K562 (cell line): ENCODE results near the gene DNA2. TPM values are rescaled to one million over a fixed set of nuclear protein-coding genes. Genes with fewer than 3 reads are reported as not detected.

ENCODE experiments used
- DPF2 ChIP-seq: fragments of 450-650 bp; IDR thresholded peaks from 2 replicates; pipeline ENCODE4 v1.6.1; 2016
- EP400 ChIP-seq: fragments of 450-650 bp; IDR thresholded peaks from 2 replicates; pipeline ENCODE4 v1.6.1; 2017; ENCODE audit warnings: antibody characterized with exemption, mild to moderate bottlenecking, moderate library complexity
- HDAC2 ChIP-seq: fragments of 450-650 bp; IDR thresholded peaks from 2 replicates; pipeline ENCODE4 v1.6.1; 2016; ENCODE audit warnings: mild to moderate bottlenecking
- LARP7 ChIP-seq: fragments of 450-650 bp; IDR thresholded peaks from 2 replicates; pipeline ENCODE4 v1.6.1; 2016
- NFRKB ChIP-seq: fragments of 450-650 bp; IDR thresholded peaks from 2 replicates; pipeline ENCODE4 v1.6.1; 2016; ENCODE audit warnings: low read depth
- REST ChIP-seq, 2 experiments: fragments of 450-650 bp; formaldehyde crosslinking in 1 of 2; IDR thresholded peaks; 2 replicates each; pipeline versions ENCODE4 v1.4.0 to v1.6.1; 2014 to 2020; ENCODE audit warnings: mild to moderate bottlenecking in 2 of 2, borderline replicate concordance in 1 of 2, low read depth in 1 of 2
- ZBTB26 ChIP-seq: fragments of 450-650 bp; formaldehyde crosslinking; IDR thresholded peaks from 2 replicates; pipeline ENCODE4 v1.4.0; 2022; ENCODE audit warnings: missing genetic modification characterization
- ZNF318 ChIP-seq, 2 experiments: fragments of 450-650 bp; IDR thresholded peaks; 2 replicates each; pipeline ENCODE4 v1.6.1; 2016; ENCODE audit warnings: mild to moderate bottlenecking in 2 of 2, borderline replicate concordance in 1 of 2, low read depth in 1 of 2, moderate library complexity in 1 of 2
- ZNF778 ChIP-seq: fragments of 450-650 bp; formaldehyde crosslinking; IDR thresholded peaks from 2 replicates; pipeline ENCODE4 v1.4.0; 2020; ENCODE audit warnings: mild to moderate bottlenecking, moderate library complexity
- polyA plus RNA-seq, 8 experiments: library from polyadenylated mRNA; depleted of rRNA in 4 of 8; stranded (reverse) in 5 of 8; unstranded in 3 of 8; fragments of >200 nt; fragmentation: Nextera tagmentation in 2 of 8; fragmentation: Illumina TruSeq in 1 of 8; extraction: Ambion mirVana in 2 of 8; extraction: Trizol in 1 of 8; gene quantifications; 2 replicates each; pipeline versions ENCODE4 v1.2.1 to v1.2.3, GENCODE V29; 2011 to 2014; ENCODE audit warnings: inconsistent platforms in 1 of 8, missing spikeins in 1 of 8
- total RNA-seq, 7 experiments: library from RNA; depleted of rRNA in 6 of 7; stranded (reverse); fragments of >200 nt in 6 of 7; fragmentation: Illumina TruSeq in 2 of 7; extraction: Trizol in 2 of 7; gene quantifications; 2 replicates each; pipeline versions ENCODE4 v1.2.1 to v1.2.3, GENCODE V29; 2011 to 2021; ENCODE audit warnings: low replicate concordance in 1 of 7

DNA2 gene
- total and polyA plus RNA-seq, 9 of the 15 experiments (the other 6 are each of a cell fraction or from before 2014, with no cell fraction given), result 24.6 to 51.4 (median 40.8) TPM

GRCh38 chr10:68408898-68409518, 62.8 kb downstream of the DNA2 start (continued):
- TF ChIP-seq ZNF318 (IDR thresholded peaks at IDR 0.05; ENCODE audit: borderline replicate concordance in 1 of 2, low read depth in 1 of 2) (peak in 1 of 2 experiments; percentile 59; a peak in 1 of 4 replicates), ZBTB26 (CRISPR knock-in tag) (peak; percentile 64; the same call in 1 of the 2 replicates), HDAC2 (0 out of 2 replicates have a peak, but pooled peaks have one; percentile 21), EP400 (peak; percentile 38; the same call in 1 of the 2 replicates), DPF2 (peak; percentile 62), LARP7 (peak; percentile 78; the same call in 1 of the 2 replicates), REST (IDR thresholded peaks at IDR 0.05; ENCODE audit: borderline replicate concordance) (peak; percentile 10; the same call in 1 of the 2 replicates), REST (CRISPR knock-in tag; IDR thresholded peaks at IDR 0.05; ENCODE audit: low read depth) (no peak), NFRKB (peak; percentile 14; the same call in 1 of the 2 replicates), ZNF778 (CRISPR knock-in tag) (no peak)
